A204.1 (cell line): ENCODE results near the gene PAK6.
A peak's percentile ranks its signal among the peaks of the same experiment; 100 is the strongest.

ENCODE experiments used
- FAIRE-seq: peaks from 2 replicates; lab custom pipeline; 2012; peaks lifted over from hg19 to GRCh38; lab: Jason Lieb, UNC

PAK6 gene

DNA sequence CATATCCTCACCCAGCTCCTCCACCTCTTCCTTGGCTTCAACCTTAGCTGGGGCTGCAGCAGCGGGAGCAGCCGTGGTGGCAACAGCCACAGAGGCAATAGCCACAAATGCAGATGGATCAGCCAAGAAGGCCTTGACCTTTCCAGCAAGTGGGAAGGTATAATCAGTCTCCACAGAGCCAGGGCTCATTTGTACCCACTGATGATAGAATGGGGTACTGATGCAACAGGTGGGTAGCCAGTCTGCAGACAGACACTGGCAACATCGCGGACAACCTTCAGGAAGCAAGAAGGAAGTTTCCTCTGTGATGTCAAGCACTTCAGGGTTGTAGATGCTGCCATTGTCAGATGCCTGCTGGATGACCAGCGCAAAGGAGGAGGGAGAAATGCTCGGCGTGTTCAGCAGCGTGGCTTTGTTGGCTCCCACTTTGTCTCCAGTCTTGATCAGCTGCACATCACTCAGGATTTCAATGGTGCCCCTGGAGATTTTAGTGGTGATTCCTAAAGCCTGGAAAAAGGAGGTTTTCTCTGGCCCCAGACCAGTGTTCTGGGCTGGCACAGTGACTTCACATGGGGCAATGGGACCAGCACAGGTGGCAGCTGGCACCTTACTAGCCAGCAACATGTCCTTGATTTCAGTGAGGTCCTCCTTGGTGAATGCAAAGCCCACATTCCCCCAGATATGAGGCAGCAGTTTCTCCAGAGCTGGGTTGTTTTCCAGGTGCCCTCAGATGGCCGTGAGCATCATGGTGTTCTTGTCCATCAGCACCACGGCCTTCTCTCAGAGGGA lies 73.7 kb downstream of the PAK6 start:
- no peak for FAIRE-seq

DNA sequence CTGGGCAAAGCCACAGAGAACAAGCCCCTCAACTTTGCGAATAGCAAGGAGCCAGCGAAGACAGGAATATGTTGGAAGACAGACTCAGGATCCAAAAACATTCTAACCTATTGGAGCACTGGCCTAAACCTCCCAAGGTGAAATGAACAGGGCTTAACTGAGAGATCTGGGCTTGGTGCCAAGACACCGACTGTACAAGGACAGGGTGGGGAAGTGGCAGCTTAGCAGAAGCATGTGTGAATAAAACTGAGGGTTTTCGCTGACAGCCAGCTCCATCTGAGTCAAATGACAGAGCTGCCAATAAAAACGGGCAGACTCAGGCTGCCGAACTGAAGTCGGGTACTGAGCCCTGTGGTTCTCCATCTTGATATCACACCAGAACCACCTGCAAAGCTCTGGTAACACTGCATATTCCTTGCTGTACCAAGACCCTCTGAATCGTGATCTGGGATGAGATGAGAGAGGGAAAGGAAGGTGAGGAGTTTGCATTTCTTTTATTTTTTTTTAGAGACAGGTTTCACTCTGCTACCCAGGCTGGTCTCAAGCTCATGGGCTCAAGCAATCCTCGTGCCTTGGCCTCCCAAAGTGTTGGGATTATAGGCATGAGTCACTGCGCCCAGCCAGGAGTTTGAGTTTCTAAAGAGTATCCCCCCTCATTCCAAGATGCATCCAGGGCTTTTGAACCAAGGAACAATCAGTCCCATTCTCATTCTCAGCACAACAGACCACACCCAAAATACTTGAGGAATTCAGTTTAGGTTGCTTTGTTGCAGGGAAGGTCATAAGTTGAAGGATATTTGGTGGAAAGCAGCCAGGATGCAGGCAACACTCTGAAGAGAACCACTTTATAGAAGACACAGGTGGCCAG lies 74.9 kb downstream of the PAK6 start:
- FAIRE-seq, result no peak

DNA sequence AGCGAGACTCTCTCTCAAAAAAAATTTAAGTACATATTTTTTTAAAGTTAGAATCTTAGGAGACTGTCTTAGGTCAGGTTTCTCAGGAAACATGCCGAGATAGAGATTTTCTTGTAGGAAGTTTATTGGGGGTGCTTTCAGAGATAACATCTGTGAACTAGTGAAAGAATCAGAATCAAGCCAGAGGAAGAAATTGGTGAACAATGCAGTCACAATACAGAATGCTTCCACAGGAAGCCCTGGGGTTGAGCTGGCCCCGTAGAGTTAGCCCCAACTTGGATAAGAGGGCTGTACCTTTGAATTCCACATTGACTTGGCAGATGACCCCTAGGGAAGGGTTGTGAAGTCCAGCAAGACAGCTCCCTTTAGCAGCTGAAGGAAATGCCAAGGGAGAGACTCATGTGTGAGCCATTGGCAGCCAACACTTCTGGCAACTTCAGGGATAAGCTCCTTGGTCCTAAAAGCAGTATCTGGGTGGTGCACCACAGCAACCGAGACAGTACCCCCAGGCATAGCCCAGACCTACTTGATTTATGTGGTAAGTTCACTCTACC lies 75.9 kb downstream of the PAK6 start:
- FAIRE-seq, result no peak

DNA sequence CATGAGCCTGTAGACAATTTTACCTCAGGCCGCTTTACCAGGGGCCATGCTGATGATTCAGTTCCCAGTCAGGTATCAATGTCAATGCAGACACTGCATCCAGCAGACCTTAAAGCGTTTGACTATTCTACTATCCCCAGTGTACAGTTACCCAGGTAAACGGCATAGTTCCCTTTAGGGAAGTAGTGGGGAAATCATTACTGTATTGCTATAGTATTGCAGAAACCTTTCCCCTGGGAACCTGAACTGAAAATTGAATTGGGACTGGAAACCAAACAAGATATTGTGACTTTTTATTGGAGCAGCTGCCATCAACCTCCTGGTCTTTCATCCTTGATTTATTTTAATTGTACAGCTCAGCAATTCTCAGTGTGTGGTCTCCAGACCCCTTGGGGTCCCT lies 78.1 kb downstream of the PAK6 start:
- FAIRE-seq, result no peak

DNA sequence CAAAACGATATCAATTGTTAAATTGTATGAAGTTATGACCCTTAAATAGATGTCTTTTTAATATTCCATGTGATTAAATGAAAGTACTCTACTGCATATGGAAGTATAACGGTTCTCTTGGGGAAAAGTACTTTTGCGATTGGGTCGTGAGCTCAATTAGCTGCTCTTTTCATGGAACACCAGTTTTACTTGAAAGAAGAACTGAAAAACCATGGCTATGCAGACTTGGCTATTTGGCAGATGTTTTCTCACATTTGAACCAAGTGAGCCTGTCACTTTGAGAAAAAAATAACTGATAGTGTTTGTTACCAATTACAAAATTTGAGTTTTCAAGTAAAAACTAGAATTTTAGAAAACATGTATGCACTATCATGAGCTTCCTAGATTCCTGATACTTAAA lies 78.7 kb downstream of the PAK6 start:
- no peak for FAIRE-seq

DNA sequence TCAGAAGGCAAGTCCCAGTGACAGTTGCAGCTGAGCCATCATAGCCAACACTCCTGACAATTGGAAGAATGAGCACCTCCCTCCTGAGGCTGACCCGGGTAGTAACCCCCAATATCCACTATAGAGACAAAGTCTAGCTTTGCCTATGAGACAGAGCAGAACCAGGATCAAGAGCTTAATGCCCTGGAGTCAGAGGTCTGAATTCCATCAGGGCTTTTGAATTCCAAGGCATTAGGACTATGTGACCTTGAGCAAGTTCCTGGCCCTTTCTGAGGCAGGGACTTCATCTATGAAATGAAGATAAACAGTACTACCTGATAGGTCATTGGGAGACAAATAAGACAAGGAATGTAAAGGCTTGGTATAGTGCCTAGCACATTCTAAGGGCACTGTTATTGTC lies 81.5 kb downstream of the PAK6 start:
- no peak for FAIRE-seq

DNA sequence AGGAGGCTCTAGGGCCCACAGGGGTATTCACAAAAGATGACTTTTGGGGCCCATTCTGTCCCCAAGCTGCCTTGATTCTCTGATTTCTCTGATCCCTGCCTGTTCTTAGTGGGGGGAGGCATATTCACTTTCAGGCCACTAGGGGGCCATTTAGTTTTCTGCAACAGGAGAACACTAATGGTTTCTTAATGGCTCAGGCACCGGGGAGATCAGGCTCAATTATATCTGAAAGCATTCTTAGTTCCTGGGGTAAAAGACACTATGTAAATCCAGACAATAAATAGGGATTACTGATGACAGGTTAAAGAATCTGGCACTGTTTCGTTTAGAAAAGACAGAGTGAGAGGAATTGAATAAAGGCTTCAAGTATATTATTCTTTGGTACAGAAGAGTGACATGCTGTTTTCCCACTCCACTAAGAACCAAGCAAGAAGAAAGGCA lies 82.1 kb downstream of the PAK6 start:
- FAIRE-seq, result peak; percentile 19

DNA sequence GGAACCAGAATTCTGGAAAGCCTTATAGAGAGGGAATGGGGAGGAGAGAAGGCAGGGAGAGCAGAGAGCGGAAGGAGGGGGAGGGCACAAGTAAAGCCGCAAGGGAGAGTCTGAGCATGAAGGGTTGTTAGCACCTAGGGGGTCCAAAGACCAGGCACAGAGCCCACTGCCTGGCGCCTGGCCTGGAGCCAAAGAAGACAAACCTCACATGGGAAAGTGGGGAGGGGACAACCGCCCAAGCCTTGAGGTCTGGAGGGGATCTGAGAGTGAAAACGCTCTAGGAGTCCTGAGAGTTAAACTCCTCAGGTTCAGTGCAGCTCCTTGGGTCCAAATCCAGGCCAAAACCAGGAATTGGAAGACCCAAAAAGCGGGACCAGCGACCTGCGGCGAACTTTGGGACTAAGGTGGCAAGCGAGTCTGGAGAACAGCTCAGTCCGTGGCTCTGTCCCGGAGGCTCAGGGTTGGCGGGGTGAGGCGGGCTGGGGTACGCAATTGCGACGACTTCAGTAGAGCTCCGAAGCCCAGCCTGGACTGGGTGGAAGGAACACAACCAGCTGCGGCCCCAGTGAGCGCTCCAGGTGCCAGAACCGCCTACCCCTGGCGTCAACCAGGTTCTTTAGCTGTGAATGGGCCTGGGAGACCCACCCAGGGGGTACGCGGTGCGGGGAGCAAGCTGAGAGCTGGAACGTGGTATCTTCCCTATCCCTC lies 83.8 kb downstream of the PAK6 start:
- FAIRE-seq, result no peak

DNA sequence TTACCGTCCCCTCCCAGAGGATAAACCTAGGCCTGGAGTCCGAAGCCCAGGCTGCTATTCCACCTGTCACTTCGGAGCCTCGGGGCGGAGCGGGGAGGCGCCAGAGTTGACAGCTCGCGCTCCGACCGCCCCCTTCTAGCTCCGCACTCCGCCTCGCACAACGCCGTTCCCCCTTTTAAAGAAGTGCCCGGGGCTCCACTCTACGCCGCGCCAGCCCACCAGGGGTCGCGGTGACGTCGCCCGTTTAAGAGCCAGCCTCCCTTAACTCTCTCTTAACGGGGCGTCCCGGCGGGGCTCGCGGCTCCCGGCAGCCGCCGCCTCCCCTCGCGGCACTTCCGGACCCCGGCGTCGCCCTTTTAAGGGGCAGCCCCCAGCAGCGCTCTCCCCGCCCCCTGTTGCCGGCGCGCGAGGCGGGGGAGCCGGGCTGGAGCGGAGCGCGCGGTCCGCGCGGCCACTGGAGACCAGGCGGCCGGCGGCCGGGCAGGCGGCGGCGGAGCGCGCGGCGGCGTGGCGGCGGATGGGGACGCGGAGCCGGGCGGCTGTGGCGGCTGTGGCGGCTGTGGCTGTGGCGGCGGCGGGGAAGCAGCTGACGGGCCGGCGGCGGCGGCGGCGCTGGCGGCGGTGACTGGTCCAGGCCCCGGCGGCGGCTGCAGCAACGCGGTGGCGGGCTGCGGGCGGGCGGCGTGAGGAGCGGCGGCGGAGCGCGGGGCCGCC lies 84.5 kb downstream of the PAK6 start, which contains the start of gene INAFM2:
TSS of gene INAFM2 (plus strand) at position 454 of the 714 bp plus-strand sequence. CDS start 364 bp downstream, outside the sequence.
- FAIRE-seq, result no peak

DNA sequence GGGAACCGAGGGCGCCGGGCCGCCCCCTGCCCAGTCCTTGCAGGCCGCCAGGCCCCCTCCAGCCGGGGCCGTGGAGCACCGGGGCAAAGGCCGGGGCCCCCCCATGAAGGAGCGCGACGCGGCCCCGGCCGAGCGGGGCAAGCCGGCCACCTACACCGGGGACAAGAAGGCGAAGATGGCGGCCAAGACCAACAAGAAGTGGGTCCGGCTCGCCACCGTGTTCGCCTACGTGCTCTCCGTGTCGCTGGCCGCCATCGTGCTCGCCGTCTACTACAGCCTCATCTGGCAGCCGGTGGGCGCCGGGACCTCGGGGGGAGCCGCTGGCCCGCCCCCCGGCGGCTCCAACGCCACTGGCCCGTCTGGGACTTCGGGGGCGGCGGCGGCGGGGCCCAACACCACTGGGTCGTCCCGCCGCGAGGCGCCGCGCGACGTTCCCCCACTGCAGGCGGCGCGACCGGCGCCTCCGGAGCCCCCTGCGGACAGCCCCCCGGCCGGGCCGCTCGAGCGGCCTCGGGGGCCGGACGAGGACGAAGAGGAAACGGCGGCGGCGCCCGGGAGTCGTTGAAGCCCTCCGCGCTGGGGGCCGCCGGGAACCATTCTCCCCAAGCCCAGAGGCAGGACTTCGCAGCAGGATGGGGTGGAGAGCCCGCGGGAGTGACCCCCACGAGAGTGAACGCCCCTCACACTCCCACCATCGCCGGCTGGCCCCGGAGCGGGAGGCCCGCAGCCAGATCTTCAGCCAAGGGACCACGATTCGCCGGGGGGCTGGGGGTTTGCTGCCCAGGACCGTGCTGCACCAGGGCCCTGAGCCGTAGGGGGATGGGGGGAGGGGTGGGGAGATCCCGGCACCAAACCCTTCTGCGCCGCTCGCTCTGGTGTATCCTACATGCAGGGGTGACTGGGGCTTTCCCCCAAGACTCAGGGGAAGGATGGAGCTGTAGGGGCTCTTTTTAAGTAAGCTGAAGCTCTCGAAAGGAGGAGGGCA lies 85.4 kb downstream of the PAK6 start:
- FAIRE-seq, result no peak

DNA sequence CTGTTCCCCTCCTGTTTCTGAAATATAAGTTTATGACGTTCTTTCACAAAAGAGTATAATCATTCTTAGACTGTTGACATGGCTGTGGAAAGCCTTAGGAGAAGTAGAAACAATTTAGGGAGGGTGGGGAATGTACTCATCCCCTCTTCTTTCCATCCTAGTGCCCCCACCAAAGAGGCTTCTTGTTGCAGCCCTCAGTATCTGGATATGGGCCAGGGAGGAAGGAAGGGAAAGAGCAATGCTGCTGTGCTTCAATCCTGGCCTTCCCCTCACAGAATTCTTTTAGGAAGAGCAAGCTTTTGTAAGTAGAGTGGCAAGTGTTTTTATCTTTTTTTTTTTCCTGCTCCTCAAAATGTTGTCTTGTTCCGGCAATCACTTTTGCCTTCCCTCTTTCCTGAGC lies 86.3 kb downstream of the PAK6 start:
- no peak for FAIRE-seq

DNA sequence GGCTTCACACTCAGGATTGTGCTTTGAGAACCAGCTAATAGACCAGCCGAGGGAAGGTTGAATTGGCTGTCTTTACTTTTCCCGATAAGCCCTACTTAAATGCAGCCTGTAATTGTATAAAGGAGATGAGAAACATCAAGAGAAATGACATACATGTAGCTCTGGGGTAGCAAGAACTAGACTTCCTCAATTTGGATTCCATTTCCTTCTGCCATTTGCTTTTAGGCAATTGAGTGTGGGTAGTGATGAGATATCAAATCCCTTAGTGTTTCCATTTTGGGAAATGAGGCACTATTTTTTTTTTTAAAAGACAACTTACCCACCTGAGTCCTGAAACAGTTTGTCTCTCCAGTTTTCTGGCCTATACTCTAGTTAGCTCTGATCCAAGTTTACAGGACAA lies 86.8 kb downstream of the PAK6 start:
- no peak for FAIRE-seq
